ENCODE results near the gene CADM2.

- TF ChIP-seq POLR2A (IDR thresholded peaks at IDR 0.05) (no peak), CTCF (IDR thresholded peaks at IDR 0.05) (no peak)
Observed at GRCh38 chr3:85426121-85426520, 467.3 kb downstream of the CADM2 start.

Data from adrenal gland (tissue), 5 donors.